ENCODE results near the gene ZNF267.
"Not testable (repeated sequence)": the region's sequence is repeated elsewhere in the genome, so short reads cannot be mapped to it uniquely, and the experiment has no call there.

The ZNF267 gene

DNA sequence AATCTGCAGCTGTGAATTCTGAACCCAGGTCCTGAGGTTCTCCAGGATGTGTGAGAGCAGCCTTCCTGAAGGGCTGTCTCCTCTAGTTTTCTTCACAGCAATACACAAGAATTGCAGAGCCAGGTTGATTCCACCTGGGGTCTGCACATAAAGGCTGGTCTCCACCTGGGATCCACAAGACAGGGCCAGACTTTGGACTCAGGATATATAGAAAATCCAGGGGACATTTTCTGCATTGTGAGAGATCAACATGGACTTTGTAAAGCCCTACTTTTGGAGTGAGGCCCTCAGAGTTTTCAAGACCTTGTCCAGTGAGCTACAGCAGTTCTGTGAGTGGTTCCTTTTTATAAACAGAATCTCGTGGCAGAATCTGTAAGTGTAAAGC lies 6.3 kb downstream of the ZNF267 start:
- no peak for DNase-seq

GRCh38 chr16:31880322-31880979 lies 6.8 kb downstream of the ZNF267 start:
- no peak for DNase-seq

GRCh38 chr16:31886227-31886626 lies 12.6 kb downstream of the ZNF267 start:
- no peak for DNase-seq

- DNase-seq = no peak
Measured at GRCh38 chr16:31888735-31889134, 15.1 kb downstream of the ZNF267 start.

DNA sequence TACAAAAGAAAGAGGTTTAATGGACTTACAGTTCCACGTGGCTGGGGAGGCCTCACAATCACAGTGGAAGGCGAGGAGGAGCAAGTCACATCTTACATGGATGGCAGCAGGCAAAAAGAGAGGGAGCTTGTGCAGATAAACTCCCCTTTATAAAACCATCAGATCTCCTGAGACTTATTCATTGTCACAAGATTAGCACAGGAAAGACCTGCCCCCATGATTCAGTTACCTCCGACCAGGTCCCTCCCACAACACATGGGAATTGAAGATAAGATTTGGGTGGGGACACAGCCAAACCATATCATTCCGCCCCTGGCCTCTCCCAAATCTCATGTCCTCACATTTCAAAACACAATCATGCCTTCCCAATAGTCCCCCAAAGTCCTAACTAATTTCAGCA lies 18.5 kb downstream of the ZNF267 start:
- not testable (repeated sequence) for DNase-seq

DNA sequence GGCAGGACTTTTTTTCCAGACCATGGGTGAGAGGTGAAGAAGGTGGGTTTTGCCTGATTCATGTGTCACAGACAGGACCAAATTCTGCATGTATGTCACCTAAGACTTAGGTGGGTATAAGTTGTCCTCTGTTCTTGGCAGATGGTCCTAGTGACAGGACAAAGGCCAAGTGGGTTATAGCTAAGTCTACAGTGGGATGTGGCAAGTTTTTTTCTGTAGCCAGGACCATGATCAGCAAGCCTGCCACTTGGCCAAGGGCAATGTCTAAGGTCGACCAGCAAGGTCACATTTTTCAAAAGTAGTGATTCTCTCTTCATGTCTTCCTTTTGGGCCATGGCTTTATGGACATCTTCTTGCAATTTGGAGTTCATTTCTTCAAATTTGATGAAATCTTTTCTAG lies 20.2 kb downstream of the ZNF267 start:
- no peak for DNase-seq

DNA sequence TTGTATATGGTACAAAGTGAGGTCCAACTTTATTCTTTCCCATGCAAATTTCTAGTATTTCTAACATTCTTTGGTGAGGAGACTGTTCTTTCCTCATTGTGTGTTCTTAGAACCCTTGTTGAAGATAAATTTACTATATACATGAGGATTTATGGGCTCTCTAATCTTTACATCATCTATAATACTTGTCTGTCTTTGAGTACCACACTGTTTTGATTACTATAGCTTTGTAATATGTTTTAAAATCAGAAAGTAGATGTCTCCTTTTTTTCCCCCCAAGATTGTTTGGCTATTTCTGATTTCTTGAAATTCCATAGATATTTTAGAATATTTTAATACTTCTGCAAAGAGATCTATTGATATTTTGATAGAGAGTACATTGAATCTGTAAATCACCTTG lies 23.7 kb downstream of the ZNF267 start:
- DNase-seq = no peak

- DNase-seq = no peak
Measured at GRCh38 chr16:31899505-31899904, 25.9 kb downstream of the ZNF267 start.

- not testable (repeated sequence) for DNase-seq
Measured at GRCh38 chr16:31904571-31904970, 31.0 kb downstream of the ZNF267 start.

DNA sequence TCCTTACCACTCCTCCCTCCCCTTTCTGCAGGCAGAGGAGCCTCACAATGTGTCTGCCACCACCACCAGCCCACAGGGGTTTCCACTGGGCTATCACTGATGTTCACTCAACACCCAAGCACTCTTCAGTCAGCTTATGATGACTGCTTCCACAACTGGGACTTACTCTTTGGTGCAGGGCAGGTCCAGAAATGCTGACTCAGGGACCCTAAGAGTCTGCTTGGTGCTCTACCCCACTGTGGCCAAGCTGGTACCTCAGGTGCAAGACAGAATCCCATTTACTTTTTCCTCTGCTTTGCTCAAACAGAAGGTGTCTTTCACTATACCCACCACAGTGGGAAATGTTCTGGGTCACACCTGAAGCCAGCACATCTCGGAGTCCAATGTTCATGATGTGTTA lies 40.1 kb downstream of the ZNF267 start:
- no peak for DNase-seq

- no peak for DNase-seq
Measured at GRCh38 chr16:31916056-31916488, 42.5 kb downstream of the ZNF267 start.

DNA sequence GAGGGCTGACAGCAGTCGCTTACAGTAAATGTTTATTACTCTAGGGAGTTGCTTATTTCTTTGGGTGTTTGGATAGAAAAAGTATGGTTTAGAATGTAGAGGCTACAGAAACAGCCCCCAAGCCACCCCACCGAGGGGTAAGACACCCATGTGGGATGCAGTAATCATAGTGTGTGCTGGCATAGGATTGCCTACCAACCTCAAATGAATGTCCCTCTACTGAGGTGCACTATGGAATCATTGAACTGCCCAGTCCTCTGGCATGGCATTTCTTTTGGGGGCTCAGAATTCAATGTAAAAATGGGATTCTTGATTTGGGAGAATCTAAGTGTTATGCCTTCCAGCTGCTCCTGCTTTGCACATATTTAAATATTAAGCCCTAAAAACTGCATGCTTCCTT lies 46.8 kb downstream of the ZNF267 start:
- DNase-seq = no peak

DNA sequence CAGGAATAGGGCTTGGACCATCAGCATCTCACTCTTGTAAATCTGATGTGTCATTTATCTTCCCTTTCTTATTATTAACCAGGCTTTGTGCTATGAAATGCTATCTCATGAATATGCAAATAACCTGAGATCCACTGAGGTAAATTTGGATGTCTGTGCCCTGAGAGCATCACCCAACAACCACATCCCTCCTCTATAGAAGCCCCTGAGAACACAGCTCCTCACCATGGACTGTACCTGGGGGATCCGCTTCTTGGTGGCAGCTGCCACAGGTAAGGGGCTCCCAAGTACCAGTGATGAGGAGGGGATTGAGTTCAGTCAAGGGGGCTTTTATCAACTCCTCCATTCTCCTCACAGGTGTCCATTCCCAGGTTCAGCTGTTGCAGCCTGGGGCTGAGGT lies 78.2 kb downstream of the ZNF267 start:
- not testable (repeated sequence) for DNase-seq

DNA sequence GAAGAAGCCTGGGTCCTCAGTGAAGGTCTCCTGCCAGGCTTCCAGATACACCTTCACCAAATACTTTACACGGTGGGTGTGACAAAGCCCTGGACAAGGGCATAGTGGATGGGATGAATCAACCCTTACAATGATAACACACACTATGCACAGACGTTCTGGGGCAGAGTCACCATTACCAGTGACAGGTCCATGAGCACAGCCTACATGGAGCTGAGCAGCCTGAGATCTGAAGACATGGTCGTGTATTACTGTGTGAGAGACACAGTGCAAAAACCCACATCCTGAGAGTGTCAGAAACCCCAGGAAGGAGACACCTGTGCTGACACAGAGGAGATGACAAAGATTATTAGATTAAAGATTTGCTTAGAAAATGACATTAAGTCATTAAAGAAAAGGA lies 78.6 kb downstream of the ZNF267 start:
- DNase-seq = peak; percentile 7

DNA sequence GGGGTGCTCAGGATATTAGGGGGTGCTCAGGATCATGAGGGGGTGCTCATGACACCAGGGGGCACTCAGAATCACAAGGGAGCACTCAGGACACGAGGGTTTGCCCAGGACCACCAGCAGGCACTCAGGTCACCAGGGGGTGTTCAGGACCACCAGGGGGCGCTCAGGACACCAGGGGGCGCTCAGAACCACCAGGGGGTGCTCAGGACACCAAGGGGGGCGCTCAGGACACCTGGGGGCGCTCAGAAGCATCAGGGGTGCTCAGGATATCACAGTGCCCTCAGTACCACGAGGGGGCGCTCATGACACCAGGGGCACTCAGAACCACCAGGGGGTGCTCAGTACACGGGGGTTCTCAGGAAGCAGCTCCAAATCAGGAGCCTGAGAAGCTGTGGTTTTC lies 82.6 kb downstream of the ZNF267 start:
- not testable (repeated sequence) for DNase-seq

DNA sequence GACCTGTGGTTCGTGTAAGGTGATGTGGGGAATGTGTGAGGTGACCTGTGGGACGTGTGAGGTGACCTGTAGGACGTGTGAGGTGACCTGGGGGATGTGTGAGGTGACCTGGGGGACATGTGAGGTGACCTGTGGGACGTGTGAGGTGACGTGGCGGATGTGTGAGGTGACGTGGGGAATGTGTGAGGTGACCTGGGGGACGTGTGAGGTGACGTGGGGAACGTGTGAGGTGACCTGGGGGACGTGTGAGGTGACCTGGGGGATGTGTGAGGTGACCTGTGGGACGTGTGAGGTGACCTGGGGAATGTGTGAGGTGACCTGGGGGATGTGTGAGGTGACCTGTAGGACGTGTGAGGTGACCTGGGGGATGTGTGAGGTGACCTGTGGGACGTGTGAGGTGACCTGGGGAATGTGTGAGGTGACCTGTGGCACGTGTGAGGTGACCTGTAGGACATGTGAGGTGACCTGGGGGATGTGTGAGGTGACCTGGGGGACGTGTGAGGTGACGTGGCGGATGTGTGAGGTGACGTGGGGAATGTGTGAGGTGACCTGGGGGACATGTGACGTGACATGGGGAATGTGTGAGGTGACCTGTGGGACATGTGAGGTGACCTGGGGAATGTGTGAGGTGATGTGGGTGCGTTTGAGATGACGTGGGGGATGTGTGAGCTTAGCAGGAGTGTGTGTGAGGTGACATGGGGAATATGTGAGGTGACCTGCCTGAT lies 86.7 kb downstream of the ZNF267 start:
- DNase-seq = not testable (repeated sequence)
